Neural cell (in vitro differentiated cells): ENCODE results near the gene SCAI. TPM values are rescaled to one million over a fixed set of nuclear protein-coding genes. Genes with fewer than 3 reads are reported as not detected.
A peak's percentile ranks its signal among the peaks of the same experiment; 100 is the strongest.

ENCODE experiments used
- H2AFZ ChIP-seq: fragments of 200-600, 300-800 bp; sonication (generic), shearing (Covaris generic); 2 replicates; pipeline ENCODE4 v1.6.0; 2014; ENCODE audit warnings: low read depth, mild to moderate bottlenecking, antibody characterized with exemption, low read length, moderate library complexity
- H3F3A ChIP-seq: fragments of 200-600 bp; shearing (Covaris generic); 2 replicates; pipeline ENCODE4 v1.6.1; 2016; ENCODE audit warnings: mild to moderate bottlenecking, moderate library complexity, mixed read lengths, antibody characterized with exemption, low read length; ENCODE audit not compliant: insufficient read depth, poor library complexity, severe bottlenecking
- H3K27ac ChIP-seq: fragments of 200-600, 300-800 bp; sonication (generic), shearing (Covaris generic); 2 replicates; pipeline ENCODE4 v1.5.1; 2014; ENCODE audit warnings: mild to moderate bottlenecking, low read length, moderate library complexity
- H3K27me3 ChIP-seq: fragments of 300-800, 200-600 bp; sonication (generic), shearing (Covaris generic); 2 replicates; pipeline ENCODE4 v1.6.0; 2014; ENCODE audit warnings: mild to moderate bottlenecking, low read depth, low read length, moderate library complexity; ENCODE audit not compliant: insufficient read depth
- H3K36me3 ChIP-seq: fragments of 300-800, 200-600 bp; sonication (generic), shearing (Covaris generic); 2 replicates; pipeline ENCODE4 v1.5.1; 2014; ENCODE audit warnings: mild to moderate bottlenecking, antibody characterized with exemption, low read length, moderate library complexity; ENCODE audit not compliant: insufficient read depth
- H3K4me2 ChIP-seq: fragments of 300-800, 200-600 bp; sonication (generic), shearing (Covaris generic); 2 replicates; pipeline ENCODE4 v1.6.0; 2014; ENCODE audit warnings: mild to moderate bottlenecking, low read length
- H3K4me3 ChIP-seq: fragments of 300-800, 200-600 bp; sonication (generic), shearing (Covaris generic); 2 replicates; pipeline ENCODE4 v1.5.1; 2014; ENCODE audit warnings: mild to moderate bottlenecking, low read length, moderate library complexity
- H3K79me2 ChIP-seq: fragments of 200-600 bp; shearing (Covaris generic); replicated peaks from 2 replicates; pipeline ENCODE4 v1.6.0; 2014; ENCODE audit warnings: mild to moderate bottlenecking, low read length, moderate library complexity; ENCODE audit not compliant: insufficient read depth
- H3K9ac ChIP-seq: fragments of 300-800, 200-600 bp; sonication (generic), shearing (Covaris generic); 2 replicates; pipeline ENCODE4 v1.6.1; 2016; ENCODE audit warnings: mild to moderate bottlenecking, low read length, mixed read lengths
- H3K9me2 ChIP-seq: fragments of 200-600 bp; shearing (Covaris generic); 2 replicates; pipeline ENCODE4 v1.6.1; 2016; ENCODE audit warnings: mild to moderate bottlenecking, low read length, mixed read lengths; ENCODE audit not compliant: insufficient read depth
- H3K9me3 ChIP-seq: fragments of 200-600, 300-800 bp; sonication (generic), shearing (Covaris generic); 2 replicates; pipeline ENCODE4 v1.6.1; 2016; ENCODE audit warnings: mild to moderate bottlenecking, mixed run types, low read length, moderate library complexity, mixed read lengths
- H4K20me1 ChIP-seq: fragments of 200-600 bp; shearing (Covaris generic); 2 replicates; pipeline ENCODE4 v1.6.1; 2016; ENCODE audit warnings: mild to moderate bottlenecking, mixed run types; ENCODE audit not compliant: insufficient read depth
- EP300 ChIP-seq: fragments of 450-650 bp; conservative IDR thresholded peaks from 2 replicates; pipeline ENCODE4 v1.6.1; 2014; ENCODE audit warnings: antibody characterized with exemption, mild to moderate bottlenecking, moderate library complexity; ENCODE audit not compliant: poor library complexity, severe bottlenecking
- EZH2 ChIP-seq: fragments of 200-600, 300-800 bp; shearing (Covaris generic), sonication (generic); IDR thresholded peaks from 2 replicates; pipeline ENCODE4 v1.6.1; 2014; ENCODE audit warnings: antibody characterized with exemption, low read length, borderline replicate concordance, mild to moderate bottlenecking; ENCODE audit not compliant: insufficient read depth, poor library complexity, severe bottlenecking
- RAD21 ChIP-seq: fragments of 450-650 bp; conservative IDR thresholded peaks from 2 replicates; pipeline ENCODE4 v1.6.1; 2014; ENCODE audit warnings: antibody characterized with exemption, mild to moderate bottlenecking, moderate library complexity
- SMC3 ChIP-seq: fragments of 450-650 bp; conservative IDR thresholded peaks from 2 replicates; pipeline ENCODE4 v1.6.1; 2014; ENCODE audit warnings: antibody characterized with exemption, mild to moderate bottlenecking, moderate library complexity; ENCODE audit not compliant: poor library complexity
- polyA plus RNA-seq: library from polyadenylated mRNA; depleted of rRNA; stranded (reverse); fragments of >200 nt; gene quantifications from 2 replicates; pipeline ENCODE4 v1.2.3, GENCODE V29; 2014
- TF ChIP-seq, protein P1 (sequence below): fragments of 450-650 bp; IDR thresholded peaks from 2 replicates; pipeline ENCODE4 v1.5.1; 2014; ENCODE audit warnings: antibody characterized with exemption, mild to moderate bottlenecking, moderate library complexity; ENCODE audit not compliant: poor library complexity, severe bottlenecking

Gene SCAI
- polyA plus RNA-seq, 1 donor from 2014 or later: 43.2 TPM

DNA sequence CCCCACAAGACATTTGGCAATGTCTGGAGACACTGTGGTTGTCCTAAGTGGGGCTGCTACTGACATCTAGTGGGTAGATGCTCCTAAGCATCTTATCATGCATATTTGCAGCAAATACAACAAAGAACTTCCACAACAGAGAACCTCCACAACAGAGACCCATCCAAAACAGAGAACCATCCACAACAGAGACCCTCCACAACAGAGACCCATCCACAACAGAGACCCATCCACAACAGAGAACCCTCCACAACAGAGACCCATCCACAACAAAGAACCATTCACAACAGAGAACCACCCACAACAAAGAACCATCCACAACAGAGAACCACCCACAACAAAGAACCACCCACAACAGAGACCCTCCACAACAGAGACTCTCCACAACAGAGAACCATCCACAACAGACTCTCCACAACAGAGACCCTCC, 248.6 kb downstream of the SCAI start:
- Histone ChIP-seq H4K20me1 (no peaks in the 10 kb centered on the region), H3K79me2 (no peaks in the 10 kb centered on the region), H2AFZ (peak overlapping the region; percentile 69), H3K36me3 (peaks cover 5% of the 10 kb centered on the region), H3K27me3 (no peaks in the 10 kb centered on the region), H3K4me2 (no peak overlapping the region), H3K27ac (peak overlapping the region; percentile 51), H3K9me2 (no peaks in the 10 kb centered on the region), H3K4me3 (no peak overlapping the region), H3F3A (no peaks in the 10 kb centered on the region), H3K9me3 (no peaks in the 10 kb centered on the region), H3K9ac (no peak overlapping the region)
- TF ChIP-seq SMC3 (peak; percentile 46), EP300 (no peak)
- TF ChIP-seq, protein P1, sequence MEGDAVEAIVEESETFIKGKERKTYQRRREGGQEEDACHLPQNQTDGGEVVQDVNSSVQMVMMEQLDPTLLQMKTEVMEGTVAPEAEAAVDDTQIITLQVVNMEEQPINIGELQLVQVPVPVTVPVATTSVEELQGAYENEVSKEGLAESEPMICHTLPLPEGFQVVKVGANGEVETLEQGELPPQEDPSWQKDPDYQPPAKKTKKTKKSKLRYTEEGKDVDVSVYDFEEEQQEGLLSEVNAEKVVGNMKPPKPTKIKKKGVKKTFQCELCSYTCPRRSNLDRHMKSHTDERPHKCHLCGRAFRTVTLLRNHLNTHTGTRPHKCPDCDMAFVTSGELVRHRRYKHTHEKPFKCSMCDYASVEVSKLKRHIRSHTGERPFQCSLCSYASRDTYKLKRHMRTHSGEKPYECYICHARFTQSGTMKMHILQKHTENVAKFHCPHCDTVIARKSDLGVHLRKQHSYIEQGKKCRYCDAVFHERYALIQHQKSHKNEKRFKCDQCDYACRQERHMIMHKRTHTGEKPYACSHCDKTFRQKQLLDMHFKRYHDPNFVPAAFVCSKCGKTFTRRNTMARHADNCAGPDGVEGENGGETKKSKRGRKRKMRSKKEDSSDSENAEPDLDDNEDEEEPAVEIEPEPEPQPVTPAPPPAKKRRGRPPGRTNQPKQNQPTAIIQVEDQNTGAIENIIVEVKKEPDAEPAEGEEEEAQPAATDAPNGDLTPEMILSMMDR: peak; percentile 68

DNA sequence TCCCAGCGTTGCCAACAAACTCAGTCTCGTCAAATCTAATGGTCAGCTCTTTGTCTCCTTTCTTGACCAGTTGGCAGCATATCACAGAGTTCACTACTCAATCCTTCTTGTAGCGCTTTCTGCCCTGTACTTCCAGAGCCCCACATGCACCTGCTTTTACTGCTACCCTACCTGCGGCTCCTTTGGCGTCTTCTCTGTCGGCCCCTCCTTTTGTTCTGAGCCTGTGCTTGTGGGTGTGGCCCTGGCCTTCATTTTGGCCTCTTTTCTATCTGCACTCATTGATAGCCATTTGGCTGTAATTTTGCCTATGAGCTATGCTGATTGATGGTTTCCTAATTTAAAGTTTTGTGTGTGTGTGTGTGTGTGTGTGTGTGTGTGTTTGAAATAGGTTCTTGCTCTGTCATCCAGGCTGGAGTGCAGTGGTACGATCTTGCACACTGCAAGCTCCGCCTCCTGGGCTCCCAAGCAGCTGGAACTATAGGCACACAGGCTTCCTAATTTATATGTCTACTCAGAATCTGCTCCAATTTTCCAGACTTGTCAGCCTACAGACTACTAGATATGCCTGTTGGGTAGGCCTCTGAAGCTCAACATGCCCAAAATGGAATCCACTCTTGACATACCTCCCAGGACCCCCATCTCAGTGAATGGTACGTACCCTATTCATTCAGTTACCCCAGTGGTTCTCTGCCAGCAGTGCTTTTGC, 249.1 kb downstream of the SCAI start:
- Histone ChIP-seq H3K9me3 (no peaks in the 10 kb centered on the region), H3K4me2 (no peak overlapping the region), H3K36me3 (peaks cover 5% of the 10 kb centered on the region), H3K4me3 (no peak overlapping the region), H3K9ac (no peak overlapping the region), H3K27me3 (no peaks in the 10 kb centered on the region), H3K27ac (peak overlapping the region; percentile 51), H4K20me1 (no peaks in the 10 kb centered on the region), H3K9me2 (no peaks in the 10 kb centered on the region), H3F3A (no peaks in the 10 kb centered on the region), H2AFZ (no peak overlapping the region), H3K79me2 (no peaks in the 10 kb centered on the region)
- TF ChIP-seq EZH2 (no peak), EP300 (no peak), RAD21 (peak; percentile 55)

Other genes with a start within 250 kb of the SCAI start
- 15.3 and 23.1 TPM in 2 replicates for gene GOLGA1, start 202.4 kb downstream of the SCAI start, polyA plus RNA-seq
- gene PPP6C, start 46.3 kb upstream of the SCAI start, polyA plus RNA-seq: 21.4 and 25.1 TPM in 2 replicates
- 58.2 and 67.2 TPM in 2 replicates for gene RABEPK, start 57.0 kb upstream of the SCAI start, polyA plus RNA-seq
- gene HSPA5, start 97.8 kb upstream of the SCAI start, polyA plus RNA-seq: 17.6 and 20.7 TPM in 2 replicates
- 39.4 and 49.2 TPM in 2 replicates for gene GAPVD1, start 118.3 kb upstream of the SCAI start, polyA plus RNA-seq